DND-41 (cell line): Measurements from ENCODE around the gene DOCK7.
A peak's percentile ranks its signal among the peaks of the same experiment; 100 is the strongest.
"Not testable (repeated sequence)": the region's sequence is repeated elsewhere in the genome, so short reads cannot be mapped to it uniquely, and the experiment has no call there.

Experiments
- ATAC-seq: fragments of 200-7000 bp; cut with Tn5 transposase; 3 replicates; pipeline ENCODE4 v1.9.1; 2021; ENCODE audit warnings: low read depth; ENCODE audit not compliant: insufficient read depth
- DNase-seq: peaks from one replicate; pipeline ENCODE4 v3.0.0-alpha.2; 2020
- H2AFZ ChIP-seq: 2 replicates; pipeline ENCODE4 v1.6.0; 2012; ENCODE audit warnings: low read depth, low read length
- H3K27ac ChIP-seq: 2 replicates; pipeline ENCODE4 v1.5.1; 2012; ENCODE audit warnings: low read length, inconsistent platforms
- H3K27me3 ChIP-seq: fragments of 200-600 bp; sonication (generic); 2 replicates; pipeline ENCODE4 v1.6.0; 2012; ENCODE audit warnings: low read length, mild to moderate bottlenecking, inconsistent platforms; ENCODE audit not compliant: insufficient read depth, poor library complexity
- H3K36me3 ChIP-seq: 2 replicates; pipeline ENCODE4 v1.5.1; 2012; ENCODE audit warnings: low read length, inconsistent platforms; ENCODE audit not compliant: insufficient read depth
- H3K4me1 ChIP-seq: 2 replicates; pipeline ENCODE4 v1.5.1; 2012; ENCODE audit warnings: mild to moderate bottlenecking, low read length; ENCODE audit not compliant: insufficient read depth
- H3K4me2 ChIP-seq: 2 replicates; pipeline ENCODE4 v1.6.0; 2012; ENCODE audit warnings: mild to moderate bottlenecking, moderate library complexity, low read length, inconsistent platforms; ENCODE audit not compliant: insufficient read depth
- H3K4me3 ChIP-seq, 2 experiments: fragments of 200-600 bp in 1 of 2; shearing (Covaris generic) in 1 of 2; 2 replicates each; pipeline ENCODE4 v1.5.1; 2012 to 2016; ENCODE audit warnings: inconsistent platforms in 2 of 2, low read length in 2 of 2, mild to moderate bottlenecking in 2 of 2, low read depth in 1 of 2, moderate library complexity in 1 of 2
- H3K79me2 ChIP-seq: 2 replicates; pipeline ENCODE4 v1.6.0; 2012; ENCODE audit warnings: low read length, inconsistent platforms; ENCODE audit not compliant: insufficient read depth
- H3K9ac ChIP-seq: 2 replicates; pipeline ENCODE4 v1.6.0; 2012; ENCODE audit warnings: low read depth, mild to moderate bottlenecking, inconsistent platforms, low read length, moderate library complexity
- H3K9me3 ChIP-seq: 2 replicates; pipeline ENCODE4 v1.5.1; 2012; ENCODE audit warnings: low read length, moderate library complexity, mild to moderate bottlenecking, inconsistent platforms; ENCODE audit not compliant: insufficient read depth, severe bottlenecking
- H4K20me1 ChIP-seq: 2 replicates; pipeline ENCODE4 v1.6.0; 2012; ENCODE audit warnings: low read length; ENCODE audit not compliant: insufficient read depth
- EZH2 ChIP-seq: IDR thresholded peaks from 3 replicates; pipeline ENCODE4 v1.6.1; 2012; ENCODE audit warnings: borderline replicate concordance, low read depth, mild to moderate bottlenecking, moderate library complexity, low read length, inconsistent platforms; ENCODE audit not compliant: severe bottlenecking
- TF ChIP-seq, protein P1 (sequence below): IDR thresholded peaks from 2 replicates; pipeline ENCODE4 v1.5.1; 2012; ENCODE audit warnings: borderline replicate concordance, low read length, moderate library complexity, mild to moderate bottlenecking; ENCODE audit not compliant: poor library complexity, severe bottlenecking; ENCODE audit errors: extremely low read depth

DOCK7 gene

DNA sequence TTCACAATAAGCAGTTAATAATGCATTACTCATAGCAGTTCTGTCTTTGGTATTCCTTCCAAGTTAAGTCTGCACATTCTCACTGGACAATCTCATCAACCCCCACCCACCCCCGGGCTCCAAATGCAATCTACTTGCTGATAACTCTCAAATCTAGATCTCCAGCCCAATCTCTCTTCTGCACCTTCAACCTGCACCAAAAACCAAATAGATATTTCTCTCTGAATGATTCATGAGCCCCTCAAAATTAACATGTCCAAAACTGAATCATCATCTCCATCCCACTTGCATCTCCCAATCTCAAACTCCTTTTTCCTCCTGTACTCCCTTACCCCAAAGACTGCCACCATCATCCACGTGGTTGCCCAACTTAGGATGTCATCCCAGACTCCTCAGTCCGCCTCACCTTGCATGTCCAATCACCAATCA is 2.7 kb downstream of the DOCK7 start:
- Histone ChIP-seq H3K27ac (no peak overlapping the region), H2AFZ (no peak overlapping the region), H3K4me3 (0 out of 4 replicates have a peak overlapping the region, but pooled peaks of 1 of the 2 experiments have one; percentile 3), H3K4me2 (peak overlapping the region; percentile 50; the same call in 1 of the 2 replicates), H3K36me3 (no peaks in the 10 kb centered on the region), H3K79me2 (peaks cover 68% of the 10 kb centered on the region), H3K9ac (no peak overlapping the region), H3K9me3 (no peaks in the 10 kb centered on the region), H4K20me1 (no peaks in the 10 kb centered on the region), H3K27me3 (no peaks in the 10 kb centered on the region), H3K4me1 (peaks cover 36% of the 10 kb centered on the region)
- no peak for ATAC-seq
- no peak for DNase-seq
- no peak for TF ChIP-seq EZH2
- TF ChIP-seq, protein P1, sequence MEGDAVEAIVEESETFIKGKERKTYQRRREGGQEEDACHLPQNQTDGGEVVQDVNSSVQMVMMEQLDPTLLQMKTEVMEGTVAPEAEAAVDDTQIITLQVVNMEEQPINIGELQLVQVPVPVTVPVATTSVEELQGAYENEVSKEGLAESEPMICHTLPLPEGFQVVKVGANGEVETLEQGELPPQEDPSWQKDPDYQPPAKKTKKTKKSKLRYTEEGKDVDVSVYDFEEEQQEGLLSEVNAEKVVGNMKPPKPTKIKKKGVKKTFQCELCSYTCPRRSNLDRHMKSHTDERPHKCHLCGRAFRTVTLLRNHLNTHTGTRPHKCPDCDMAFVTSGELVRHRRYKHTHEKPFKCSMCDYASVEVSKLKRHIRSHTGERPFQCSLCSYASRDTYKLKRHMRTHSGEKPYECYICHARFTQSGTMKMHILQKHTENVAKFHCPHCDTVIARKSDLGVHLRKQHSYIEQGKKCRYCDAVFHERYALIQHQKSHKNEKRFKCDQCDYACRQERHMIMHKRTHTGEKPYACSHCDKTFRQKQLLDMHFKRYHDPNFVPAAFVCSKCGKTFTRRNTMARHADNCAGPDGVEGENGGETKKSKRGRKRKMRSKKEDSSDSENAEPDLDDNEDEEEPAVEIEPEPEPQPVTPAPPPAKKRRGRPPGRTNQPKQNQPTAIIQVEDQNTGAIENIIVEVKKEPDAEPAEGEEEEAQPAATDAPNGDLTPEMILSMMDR, result no peak

DNA sequence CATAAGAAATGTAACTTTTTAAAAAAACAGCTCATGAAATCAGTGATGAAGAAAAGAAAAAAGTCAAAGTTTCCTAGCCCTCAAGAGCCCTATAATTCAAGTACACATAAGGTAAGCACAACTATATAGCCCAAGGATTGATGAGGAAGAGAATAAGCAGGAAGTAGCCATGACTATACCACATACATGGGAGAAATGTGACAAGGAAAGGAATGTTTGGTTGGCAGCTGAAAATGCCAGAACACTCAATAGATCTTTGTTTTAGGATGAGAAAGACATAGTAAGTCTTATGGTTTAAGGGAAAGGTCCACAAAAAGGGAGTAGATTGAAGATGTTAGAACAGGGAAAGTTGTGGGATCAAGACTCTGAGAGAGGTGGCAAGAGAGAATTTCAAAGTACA is 5.7 kb downstream of the DOCK7 start:
- H3K4me2 ChIP-seq, result no peak overlapping the region
- no peaks in the 10 kb centered on the region for H3K9me3 ChIP-seq
- no peak for DNase-seq
- no peak overlapping the region for H3K27ac ChIP-seq
- H3K4me3 ChIP-seq, result no peak overlapping the region
- no peaks in the 10 kb centered on the region for H3K36me3 ChIP-seq
- peaks cover 61% of the 10 kb centered on the region for H3K79me2 ChIP-seq
- H4K20me1 ChIP-seq, result no peaks in the 10 kb centered on the region
- H3K27me3 ChIP-seq, result no peaks in the 10 kb centered on the region
- H3K9ac ChIP-seq, result no peak overlapping the region
- TF ChIP-seq, protein P1, result no peak
- TF ChIP-seq EZH2, result no peak
- H2AFZ ChIP-seq, result no peak overlapping the region
- no peak for ATAC-seq
- peaks cover 22% of the 10 kb centered on the region for H3K4me1 ChIP-seq

DNA sequence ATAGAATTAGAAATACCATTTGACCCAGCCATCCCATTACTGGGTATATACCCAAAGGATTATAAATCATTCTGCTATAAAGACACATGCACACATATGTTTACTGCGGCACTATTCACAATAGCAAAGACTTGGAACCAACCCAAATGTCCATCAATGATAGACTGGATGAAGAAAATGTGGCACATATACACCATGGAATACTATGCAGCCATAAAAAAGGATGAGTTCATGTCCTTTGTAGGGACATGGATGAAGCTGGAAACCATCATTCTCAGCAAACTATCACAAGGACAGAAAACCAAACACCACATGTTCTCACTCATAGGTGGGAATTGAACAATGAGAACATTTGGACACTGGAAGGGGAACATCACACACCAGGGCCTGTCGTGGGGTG is 7.2 kb downstream of the DOCK7 start:
- not testable (repeated sequence) for H3K4me2 ChIP-seq, H3K4me3 ChIP-seq, H2AFZ ChIP-seq, H3K9me3 ChIP-seq, H3K27me3 ChIP-seq, ATAC-seq, H4K20me1 ChIP-seq, H3K27ac ChIP-seq, H3K9ac ChIP-seq, DNase-seq, H3K36me3 ChIP-seq, H3K4me1 ChIP-seq
- H3K79me2 ChIP-seq, result peaks cover 62% of the 10 kb centered on the region

DNA sequence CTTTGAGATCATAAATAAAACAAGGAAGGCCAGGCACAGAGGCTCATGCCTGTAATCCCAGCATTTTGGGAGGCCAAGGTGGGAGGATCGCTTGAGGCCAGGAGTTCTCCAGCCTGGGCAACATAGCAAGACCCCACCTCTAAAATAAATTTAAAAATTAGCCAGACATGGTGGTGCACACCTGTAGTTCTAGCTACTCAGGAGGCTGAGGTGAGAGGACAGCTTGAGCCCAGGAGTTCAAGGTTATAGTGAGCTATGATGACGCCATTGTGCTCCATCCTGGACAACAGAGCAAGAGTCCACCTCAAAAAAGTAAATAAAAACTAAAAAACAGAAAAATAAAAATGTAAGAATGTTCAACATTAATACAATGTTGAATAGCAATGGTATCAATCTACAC is 10.4 kb downstream of the DOCK7 start:
- H3K9me3 ChIP-seq, DNase-seq, H3K27me3 ChIP-seq, H3K27ac ChIP-seq, H3K4me2 ChIP-seq, H3K9ac ChIP-seq, H2AFZ ChIP-seq, H3K36me3 ChIP-seq, ATAC-seq, H3K4me3 ChIP-seq, H3K4me1 ChIP-seq: not testable (repeated sequence)
- Histone ChIP-seq H4K20me1 (peaks cover 13% of the 10 kb centered on the region), H3K79me2 (peaks cover 53% of the 10 kb centered on the region)
